HepG2 (cell line): ENCODE data around the gene ZFPM1. TPM values are rescaled to one million over a fixed set of nuclear protein-coding genes. Genes with fewer than 3 reads are reported as not detected.

Experiments used
- AGO2 ChIP-seq: fragments of 200-400 bp; formaldehyde crosslinking; optimal IDR thresholded peaks from 2 replicates; pipeline ENCODE3; 2017; ENCODE audit warnings: mild to moderate bottlenecking, low read depth, low read length, moderate library complexity
- ATF7 ChIP-seq, 2 experiments: fragments of 450-650 bp in 1 of 2; sonication (generic) in 1 of 2; formaldehyde crosslinking in 1 of 2; IDR thresholded peaks; 2 replicates each; pipeline versions ENCODE4 v1.4.0 to v1.6.1; 2016 to 2020; ENCODE audit warnings: antibody characterized with exemption in 1 of 2, mild to moderate bottlenecking in 1 of 2, missing genetic modification reagents in 1 of 2
- IKZF5 ChIP-seq: IDR thresholded peaks from 2 replicates; pipeline ENCODE4 v1.6.1; 2018; ENCODE audit warnings: missing genetic modification reagents, mild to moderate bottlenecking, missing compliant biosample characterization
- IRF9 ChIP-seq: sonication (generic); formaldehyde crosslinking; IDR thresholded peaks from 2 replicates; pipeline ENCODE4 v1.8.0; 2022; ENCODE audit warnings: missing genetic modification reagents, mild to moderate bottlenecking, borderline replicate concordance
- MXD1 ChIP-seq: sonication (generic); formaldehyde crosslinking; IDR thresholded peaks from 2 replicates; pipeline ENCODE4 v1.4.0; 2020; ENCODE audit warnings: mild to moderate bottlenecking, missing genetic modification reagents
- NPAS2 ChIP-seq: sonication (generic); formaldehyde crosslinking; IDR thresholded peaks from 2 replicates; pipeline ENCODE4 v1.8.0; 2022; ENCODE audit warnings: mild to moderate bottlenecking, missing genetic modification reagents, borderline replicate concordance
- RARA ChIP-seq: IDR thresholded peaks from 2 replicates; pipeline ENCODE4 v1.6.1; 2016; ENCODE audit warnings: missing genetic modification reagents, missing compliant biosample characterization
- RBM22 ChIP-seq: fragments of 200-400 bp; formaldehyde crosslinking; optimal IDR thresholded peaks from 2 replicates; pipeline ENCODE3; 2017; ENCODE audit warnings: mild to moderate bottlenecking, low read length, moderate library complexity
- SMYD3 ChIP-seq: sonication (generic); formaldehyde crosslinking; IDR thresholded peaks from 2 replicates; pipeline ENCODE4 v1.8.1; 2023; ENCODE audit warnings: mild to moderate bottlenecking, missing genetic modification reagents
- ZBTB44 ChIP-seq: sonication (generic); formaldehyde crosslinking; IDR thresholded peaks from 2 replicates; pipeline ENCODE4 v1.4.0; 2020; ENCODE audit warnings: missing genetic modification reagents
- ZNF180 ChIP-seq: sonication (generic); formaldehyde crosslinking; IDR thresholded peaks from 2 replicates; pipeline ENCODE4 v1.4.0; 2020; ENCODE audit warnings: low read depth, missing genetic modification reagents, borderline replicate concordance
- ZNF276 ChIP-seq: sonication (generic); formaldehyde crosslinking; IDR thresholded peaks from 2 replicates; pipeline ENCODE4 v1.4.0; 2020; ENCODE audit warnings: mild to moderate bottlenecking, low read depth, missing genetic modification reagents
- ZNF30 ChIP-seq: sonication (generic); formaldehyde crosslinking; IDR thresholded peaks from 2 replicates; pipeline ENCODE4 v1.5.0; 2020; ENCODE audit warnings: mild to moderate bottlenecking, missing genetic modification reagents
- ZNF430 ChIP-seq: sonication (generic); formaldehyde crosslinking; IDR thresholded peaks from 2 replicates; pipeline ENCODE4 v1.9.0; 2021; ENCODE audit warnings: mild to moderate bottlenecking, missing genetic modification reagents
- ZNF589 ChIP-seq: sonication (generic); formaldehyde crosslinking; conservative IDR thresholded peaks from 2 replicates; pipeline ENCODE4 v1.8.0; 2022; ENCODE audit warnings: mild to moderate bottlenecking, moderate library complexity, missing genetic modification reagents
- polyA plus RNA-seq, 8 experiments: library from polyadenylated mRNA; depleted of rRNA in 3 of 8; stranded (reverse) in 7 of 8; unstranded in 1 of 8; fragments of >200 nt; fragmentation: Illumina TruSeq in 4 of 8; extraction: Trizol in 4 of 8; gene quantifications; 2 replicates each; pipeline versions ENCODE4 v1.2.1 to v1.2.3, GENCODE V29; 2011 to 2016; ENCODE audit warnings: low read depth in 4 of 8, missing spikeins in 1 of 8, mixed read lengths in 1 of 8; ENCODE audit not compliant: insufficient read depth in 1 of 8
- total RNA-seq, 5 experiments: library from RNA; depleted of rRNA; stranded (reverse); fragments of >200 nt; fragmentation: Illumina TruSeq; extraction: Trizol; gene quantifications; 2 replicates each; pipeline ENCODE4 v1.2.3, GENCODE V29; 2016; ENCODE audit warnings: low read depth in 1 of 5

Gene ZFPM1
- total and polyA plus RNA-seq, 2 of the 13 experiments (the other 11 are each of a cell fraction or from before 2014, with no cell fraction given) = 1.3 to 3.8 TPM

DNA sequence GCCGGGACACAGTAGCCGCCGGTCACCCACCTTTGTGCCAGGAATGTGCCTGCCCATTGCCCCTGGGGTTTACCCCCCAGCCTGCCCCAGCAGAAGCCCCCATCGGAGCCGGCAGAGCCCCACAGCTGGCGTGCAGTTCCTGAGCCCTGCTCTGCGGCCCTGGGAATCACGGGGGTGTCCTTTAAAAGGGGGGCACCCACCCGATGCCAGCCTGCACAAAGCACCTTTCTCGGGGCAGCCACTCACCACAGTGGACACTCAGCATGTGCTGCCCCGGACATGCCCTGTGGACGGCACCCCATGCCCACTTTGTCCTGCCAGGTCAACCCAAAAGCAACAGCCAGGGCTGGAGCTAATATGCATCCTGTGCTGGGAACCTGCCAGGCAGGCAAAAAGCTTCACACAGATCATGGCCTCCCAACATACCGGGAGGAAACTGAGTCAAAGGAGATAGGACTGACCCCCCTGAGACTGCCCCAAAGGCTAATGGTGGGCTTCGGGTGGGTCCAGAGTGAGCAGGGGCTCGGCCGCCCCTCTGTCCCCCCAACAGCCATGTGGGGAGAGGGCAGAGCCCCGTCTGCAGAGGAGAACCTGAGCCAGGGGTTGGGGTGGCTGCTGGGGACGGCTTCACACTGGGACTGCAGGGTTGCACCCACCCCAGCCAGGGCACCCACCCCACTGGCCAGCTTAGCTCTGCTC lies 71.3 kb downstream of the ZFPM1 start (continued):
- TF ChIP-seq AGO2 (peak; percentile 39), RBM22 (peak; percentile 8), ZNF589 (CRISPR knock-in tag) (no peak), ZNF276 (no peak), ZNF430 (CRISPR knock-in tag) (no peak), NPAS2 (CRISPR knock-in tag) (no peak), ZNF180 (CRISPR knock-in tag) (no peak), ATF7 (IDR thresholded peaks at IDR 0.05) (no peak), ATF7 (CRISPR knock-in tag; IDR thresholded peaks at IDR 0.05) (no peak), SMYD3 (CRISPR knock-in tag) (no peak), RARA (CRISPR knock-in tag) (no peak), ZBTB44 (CRISPR knock-in tag) (no peak), ZNF30 (no peak), MXD1 (CRISPR knock-in tag) (0 out of 2 replicates have a peak, but pooled peaks have one; percentile 17), IKZF5 (no peak), IRF9 (CRISPR knock-in tag) (no peak)
